Activated naive CD4-positive, alpha-beta T cell treated with anti-CD3 and anti-CD28 coated beads, Interleukin-2, amount 50 U/mL, for 24 hours (primary cell): ENCODE data around the gene KLK5.
"Not testable (repeated sequence)": the region's sequence is repeated elsewhere in the genome, so short reads cannot be mapped to it uniquely, and the experiment has no call there.

ENCODE experiments used
- H3K27ac Mint-ChIP-seq: one replicate; pipeline ENCODE4 v1.8.0; 2021; ENCODE audit warnings: mild to moderate bottlenecking, mixed read lengths
- H3K27me3 Mint-ChIP-seq: one replicate; pipeline ENCODE4 v1.8.0; 2021; ENCODE audit warnings: mixed read lengths
- H3K36me3 Mint-ChIP-seq: one replicate; pipeline ENCODE4 v1.8.0; 2021; ENCODE audit warnings: mixed read lengths
- H3K4me1 Mint-ChIP-seq: one replicate; pipeline ENCODE4 v1.8.0; 2021; ENCODE audit warnings: mixed read lengths
- H3K4me3 Mint-ChIP-seq: one replicate; pipeline ENCODE4 v1.8.0; 2021; ENCODE audit warnings: mild to moderate bottlenecking, mixed read lengths
- H3K9me3 Mint-ChIP-seq: one replicate; pipeline ENCODE4 v1.8.0; 2021; ENCODE audit warnings: mixed read lengths

KLK5 gene

DNA sequence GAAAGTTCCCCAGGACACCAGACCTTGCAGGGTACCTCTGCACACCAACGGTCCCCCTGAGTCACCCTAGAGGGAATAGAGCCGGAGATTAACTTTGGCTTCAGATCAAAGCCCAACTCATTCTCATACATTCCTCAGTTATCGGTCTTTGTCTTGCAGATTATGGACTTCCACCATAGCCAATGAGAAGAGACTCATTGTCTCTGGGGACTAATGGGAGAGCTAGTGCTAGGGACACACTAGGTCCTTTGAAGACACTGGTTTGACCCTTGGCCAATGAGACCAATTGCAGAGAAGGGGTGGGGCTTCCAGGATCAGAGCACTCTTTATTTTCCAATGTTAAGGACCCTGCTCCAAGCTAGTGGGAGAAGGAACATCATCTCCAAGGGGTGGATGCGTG is 24.8 kb upstream of the KLK5 start:
- H3K9me3 Mint-ChIP-seq, result no peaks in the 10 kb centered on the region
- H3K4me1 Mint-ChIP-seq, result no peaks in the 10 kb centered on the region
- no peak overlapping the region for H3K4me3 Mint-ChIP-seq
- peaks cover 47% of the 10 kb centered on the region for H3K27me3 Mint-ChIP-seq
- no peaks in the 10 kb centered on the region for H3K36me3 Mint-ChIP-seq
- H3K27ac Mint-ChIP-seq, result no peak overlapping the region

DNA sequence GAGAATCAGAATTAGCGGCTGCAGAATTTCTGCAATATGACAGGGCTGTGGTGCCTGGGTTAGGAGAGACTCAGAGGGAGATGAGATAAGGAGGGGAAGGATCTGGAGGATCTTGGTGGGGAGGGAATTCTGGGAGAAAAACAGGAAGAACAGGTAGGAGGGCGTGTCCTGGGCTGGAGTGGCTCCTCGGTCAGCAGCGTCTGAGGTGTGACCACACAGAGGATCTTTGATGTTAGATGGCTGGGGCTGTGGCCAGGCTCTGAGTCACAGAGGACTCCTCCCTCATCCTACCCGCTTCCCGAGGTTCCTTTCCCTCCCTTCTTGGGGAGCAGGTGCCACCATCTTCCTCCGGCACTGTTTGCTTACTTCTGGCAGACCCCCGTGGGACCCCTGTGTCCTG is 22.9 kb upstream of the KLK5 start:
- H3K36me3 Mint-ChIP-seq, result no peaks in the 10 kb centered on the region
- H3K9me3 Mint-ChIP-seq, result no peaks in the 10 kb centered on the region
- H3K4me1 Mint-ChIP-seq, result no peaks in the 10 kb centered on the region
- no peak overlapping the region for H3K4me3 Mint-ChIP-seq
- no peak overlapping the region for H3K27ac Mint-ChIP-seq
- H3K27me3 Mint-ChIP-seq, result peaks cover 43% of the 10 kb centered on the region

DNA sequence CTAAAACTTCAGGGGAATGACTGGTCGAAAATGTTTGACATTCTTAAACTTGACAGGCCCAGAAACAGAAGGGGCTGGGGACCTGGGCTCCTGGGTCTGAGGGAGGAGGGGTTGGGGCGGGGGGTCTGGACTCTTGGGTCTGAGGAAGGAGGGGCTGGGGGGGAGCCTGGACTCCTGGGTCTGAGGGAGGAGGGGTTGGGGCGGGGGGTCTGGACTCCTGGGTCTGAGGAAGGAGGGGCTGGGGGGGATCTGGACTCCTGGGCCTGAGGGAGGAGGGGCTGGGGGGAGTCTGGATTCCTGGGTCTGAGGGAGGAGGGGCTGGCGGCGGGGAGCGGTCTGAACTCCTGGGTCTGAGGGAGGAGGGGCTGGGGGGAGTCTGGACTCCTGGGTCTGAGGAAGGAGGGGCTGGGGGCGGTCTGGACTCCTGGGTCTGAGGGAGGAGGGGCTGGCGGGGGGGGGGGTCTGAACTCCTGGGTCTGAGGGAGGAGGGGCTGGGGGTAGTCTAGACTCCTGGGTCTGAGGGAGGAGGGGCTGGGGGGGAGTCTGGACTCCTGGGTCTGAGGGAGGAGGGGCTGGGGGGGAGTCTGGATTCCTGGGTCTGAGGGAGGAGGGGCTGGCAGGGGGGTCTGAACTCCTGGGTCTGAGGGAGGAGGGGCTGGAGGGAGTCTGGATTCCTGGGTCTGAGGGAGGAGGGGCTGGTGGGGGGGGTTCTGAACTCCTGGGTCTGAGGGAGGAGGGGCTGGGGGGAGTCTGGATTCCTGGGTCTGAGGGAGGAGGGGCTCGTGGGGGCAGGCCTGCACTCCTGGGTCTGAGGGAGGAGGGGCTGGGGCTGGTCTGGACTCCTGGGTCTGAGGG is 22.1 kb upstream of the KLK5 start:
- Mint-ChIP-seq H3K4me1 (no peaks in the 10 kb centered on the region), H3K27ac (no peak overlapping the region), H3K4me3 (no peak overlapping the region), H3K27me3 (peaks cover 43% of the 10 kb centered on the region), H3K36me3 (no peaks in the 10 kb centered on the region), H3K9me3 (no peaks in the 10 kb centered on the region)

DNA sequence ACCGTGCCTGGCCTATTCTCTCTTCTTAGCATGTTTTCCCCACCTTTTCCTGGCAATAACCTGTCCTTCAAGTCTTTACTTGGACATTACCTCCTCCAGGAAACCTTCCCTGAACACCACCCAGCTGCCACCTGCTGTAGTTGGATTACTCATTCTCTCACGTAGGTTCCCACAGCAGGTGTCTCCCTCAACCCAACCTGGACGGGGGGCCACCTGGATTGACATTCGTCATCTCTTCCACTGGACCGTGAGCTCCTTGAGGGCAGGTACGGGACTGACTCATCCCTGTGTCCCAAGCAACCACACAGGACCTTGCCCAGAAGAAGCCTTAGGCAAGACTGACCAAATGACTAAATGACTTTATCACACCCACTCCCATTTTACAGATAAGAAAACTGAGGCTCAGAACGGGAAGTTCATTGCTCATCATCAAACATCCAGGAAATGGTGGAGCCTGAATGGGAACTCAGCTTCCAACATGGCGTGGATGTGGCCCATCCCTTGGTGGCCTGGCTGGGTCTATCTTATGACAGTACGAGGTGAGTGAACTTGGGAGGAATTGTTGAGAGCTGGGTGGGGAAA is 20.0 kb upstream of the KLK5 start:
- H3K27me3 Mint-ChIP-seq, result peaks cover 45% of the 10 kb centered on the region

DNA sequence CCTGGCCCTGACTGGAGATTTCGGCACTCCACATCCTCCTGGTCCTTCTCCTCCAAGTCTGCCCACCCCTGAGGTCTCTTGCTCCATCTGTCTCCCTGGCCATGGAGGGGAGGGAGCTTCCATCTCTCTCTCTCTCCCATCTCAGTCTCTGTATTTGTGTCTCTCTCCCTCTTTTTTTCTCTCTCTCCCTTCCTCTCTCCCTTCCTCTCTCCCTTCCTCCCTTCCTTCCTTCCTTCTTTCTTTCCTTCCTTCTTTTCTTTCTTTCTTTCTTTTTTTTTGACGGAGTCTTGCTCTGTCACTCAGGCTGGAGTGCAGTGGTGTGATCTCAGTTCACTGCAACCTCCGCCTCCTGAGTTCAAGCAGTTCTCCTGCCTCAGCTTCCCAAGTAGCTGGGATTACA is 17.0 kb upstream of the KLK5 start:
- H3K27me3 Mint-ChIP-seq, result peaks cover 40% of the 10 kb centered on the region

More for the DNA sequence above, 20.0 kb upstream of the KLK5 start:
- H3K4me3 Mint-ChIP-seq, result no peak overlapping the region
- H3K27ac Mint-ChIP-seq, result no peak overlapping the region
- H3K4me1 Mint-ChIP-seq, result no peaks in the 10 kb centered on the region
- no peaks in the 10 kb centered on the region for H3K9me3 Mint-ChIP-seq
- no peaks in the 10 kb centered on the region for H3K36me3 Mint-ChIP-seq

DNA sequence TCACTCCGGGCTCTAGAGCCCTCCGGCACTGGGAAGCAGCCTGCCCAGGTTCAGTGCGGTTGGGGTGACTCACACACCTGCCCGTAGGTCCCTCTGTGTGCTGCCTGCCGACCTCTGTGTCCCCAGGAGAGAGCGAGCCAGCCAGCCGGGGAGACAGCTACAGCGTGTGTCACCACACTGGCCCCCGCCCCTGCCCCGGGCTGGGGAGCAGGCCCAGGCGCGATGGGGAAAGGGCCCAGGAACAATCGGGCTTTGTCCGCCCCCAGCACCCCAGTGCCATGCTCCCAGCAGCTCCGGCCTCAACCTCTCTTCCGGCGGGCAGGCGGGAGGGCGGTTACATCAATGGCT is 16.5 kb upstream of the KLK5 start, which contains the start of gene KLK6:
Gene KLK6, minus strand, starts transcription at position 179 of the 348 bp plus-strand sequence. CDS start 1,487 bp downstream, outside the sequence.
- no peak within 1 kb of the TSS for H3K27ac Mint-ChIP-seq
- no peaks in the 10 kb centered on the region for H3K36me3 Mint-ChIP-seq
- no peaks in the 10 kb centered on the region for H3K4me1 Mint-ChIP-seq
- no peak within 1 kb of the TSS for H3K4me3 Mint-ChIP-seq
- H3K27me3 Mint-ChIP-seq, result peaks cover 42% of the 10 kb centered on the region
- no peaks in the 10 kb centered on the region for H3K9me3 Mint-ChIP-seq

More for the DNA sequence above, 17.0 kb upstream of the KLK5 start:
- H3K4me3 Mint-ChIP-seq, H3K36me3 Mint-ChIP-seq, H3K27ac Mint-ChIP-seq, H3K4me1 Mint-ChIP-seq, H3K9me3 Mint-ChIP-seq: not testable (repeated sequence)

DNA sequence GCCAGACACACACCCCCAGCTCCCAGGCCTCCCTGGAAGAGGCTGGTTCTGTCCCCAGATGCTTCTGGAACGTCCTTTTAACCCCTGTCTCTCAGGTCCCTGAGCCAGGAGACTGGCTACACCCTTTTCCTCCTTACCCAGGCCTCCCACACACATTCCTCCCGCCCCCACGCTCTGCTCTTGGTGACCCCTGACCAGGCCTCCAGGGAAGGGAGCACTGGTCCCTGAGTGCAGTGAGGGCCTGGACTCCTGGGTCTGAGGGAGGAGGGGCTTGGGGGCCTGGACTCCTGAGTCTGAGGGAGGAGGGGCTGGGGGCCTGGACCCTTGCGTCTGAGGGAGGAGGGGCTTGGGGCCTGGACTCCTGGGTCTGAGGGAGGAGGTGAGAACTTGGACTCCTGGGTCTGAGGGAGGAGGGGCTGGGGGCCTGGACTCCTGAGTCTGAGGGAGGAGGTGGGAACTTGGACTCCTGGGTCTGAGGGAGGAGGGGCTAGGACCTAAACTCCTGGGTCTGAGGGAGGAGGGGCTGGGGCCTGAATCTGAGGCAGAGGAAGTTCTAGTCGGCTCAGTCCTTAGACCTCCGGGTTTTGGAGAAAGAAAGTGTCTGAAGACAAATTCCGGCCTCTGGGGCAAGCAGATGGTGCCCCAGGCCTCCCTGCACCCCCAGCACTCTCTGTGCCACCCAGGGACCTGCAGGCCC is 16.0 kb upstream of the KLK5 start:
- no peaks in the 10 kb centered on the region for H3K36me3 Mint-ChIP-seq
- H3K27ac Mint-ChIP-seq, result no peak overlapping the region
- no peaks in the 10 kb centered on the region for H3K4me1 Mint-ChIP-seq
- H3K4me3 Mint-ChIP-seq, result no peak overlapping the region
- H3K27me3 Mint-ChIP-seq, result peaks cover 42% of the 10 kb centered on the region
- H3K9me3 Mint-ChIP-seq, result peaks cover 5% of the 10 kb centered on the region

DNA sequence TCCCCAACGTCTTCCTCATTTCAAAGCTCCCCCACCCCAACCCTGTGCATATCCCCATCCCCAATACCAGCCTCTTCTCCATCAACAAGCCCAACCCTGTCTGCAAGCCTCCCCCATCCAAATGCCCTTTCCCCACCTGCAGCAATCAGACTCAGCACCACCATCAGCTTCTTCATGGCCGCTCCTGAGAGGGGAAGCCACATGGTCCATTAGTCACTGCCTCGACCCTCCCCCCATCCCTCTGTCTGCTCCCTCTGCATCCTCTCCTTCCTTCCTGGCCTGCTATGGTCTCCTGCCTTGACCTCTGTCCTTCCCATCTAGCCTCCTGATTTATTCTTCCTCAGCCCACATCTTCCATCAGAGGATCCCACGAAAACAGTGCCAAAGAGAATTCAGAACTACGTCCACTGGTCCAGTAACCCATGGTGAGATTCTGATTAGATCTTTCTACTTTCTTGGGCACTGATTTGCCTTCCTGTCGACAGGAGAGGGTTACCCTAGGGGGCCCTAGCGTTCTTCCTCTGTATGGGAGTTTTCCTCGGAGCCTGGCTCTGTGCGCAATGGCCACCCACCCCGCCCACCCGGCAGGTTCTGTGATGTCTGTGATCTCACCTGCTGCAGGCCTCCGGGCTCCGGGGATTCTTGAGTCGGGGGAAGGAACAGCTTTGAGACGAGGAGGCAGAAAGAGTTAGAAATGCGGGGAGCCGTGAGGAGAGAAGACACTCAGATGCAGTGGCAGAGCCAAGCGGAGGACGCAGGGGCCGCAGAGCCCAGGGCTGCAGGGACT is 15.3 kb upstream of the KLK5 start:
- peaks cover 9% of the 10 kb centered on the region for H3K9me3 Mint-ChIP-seq
- no peak overlapping the region for H3K4me3 Mint-ChIP-seq
- H3K36me3 Mint-ChIP-seq, result no peaks in the 10 kb centered on the region
- H3K27me3 Mint-ChIP-seq, result peaks cover 45% of the 10 kb centered on the region
- H3K4me1 Mint-ChIP-seq, result no peaks in the 10 kb centered on the region
- H3K27ac Mint-ChIP-seq, result no peak overlapping the region

DNA sequence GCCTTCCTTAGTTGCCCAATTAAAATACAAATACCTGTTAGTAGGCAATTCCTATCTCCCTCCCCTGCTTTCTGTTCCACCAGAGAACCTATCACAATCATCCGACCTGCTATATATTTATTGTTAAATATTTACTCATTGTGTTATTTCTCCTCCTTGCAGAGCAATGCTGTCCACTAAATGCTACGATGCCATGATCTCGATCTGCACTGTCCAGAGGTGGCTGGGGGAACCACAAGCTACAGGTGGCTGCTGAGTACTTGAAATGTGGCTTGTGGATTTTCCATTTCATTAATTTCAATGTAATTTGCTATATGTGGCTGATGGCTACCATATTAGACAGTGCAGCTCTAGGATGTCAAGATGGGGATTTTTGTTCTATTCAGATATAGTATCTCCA is 11.4 kb upstream of the KLK5 start:
- Mint-ChIP-seq H3K4me3 (no peak overlapping the region), H3K4me1 (no peaks in the 10 kb centered on the region), H3K27ac (no peak overlapping the region), H3K27me3 (peaks cover 37% of the 10 kb centered on the region), H3K9me3 (peaks cover 24% of the 10 kb centered on the region), H3K36me3 (peaks cover 2% of the 10 kb centered on the region)

DNA sequence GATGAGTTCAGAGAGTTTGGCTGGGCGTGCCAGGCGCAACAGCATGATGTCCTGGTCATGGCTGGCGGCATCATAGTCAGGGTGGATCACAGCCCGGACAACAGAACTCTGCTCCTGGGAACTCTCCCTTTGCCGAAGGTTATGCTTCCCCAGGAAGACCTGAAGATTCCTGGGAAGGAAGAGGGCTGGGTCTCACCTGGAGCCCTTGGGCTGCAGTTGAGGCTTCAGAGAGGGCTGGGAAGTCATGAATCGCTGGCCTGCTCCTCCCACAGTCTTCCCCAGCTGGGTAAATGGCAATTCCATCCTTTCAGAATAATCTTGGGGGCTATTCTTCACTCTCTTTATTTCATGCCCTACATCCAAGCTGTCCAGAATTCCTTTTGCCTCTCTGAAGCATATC is 10.5 kb upstream of the KLK5 start:
- H3K27me3 Mint-ChIP-seq, result peaks cover 41% of the 10 kb centered on the region
- H3K36me3 Mint-ChIP-seq, result peaks cover 2% of the 10 kb centered on the region
- H3K27ac Mint-ChIP-seq, result no peak overlapping the region
- H3K4me1 Mint-ChIP-seq, result no peaks in the 10 kb centered on the region
- peaks cover 25% of the 10 kb centered on the region for H3K9me3 Mint-ChIP-seq
- H3K4me3 Mint-ChIP-seq, result no peak overlapping the region

DNA sequence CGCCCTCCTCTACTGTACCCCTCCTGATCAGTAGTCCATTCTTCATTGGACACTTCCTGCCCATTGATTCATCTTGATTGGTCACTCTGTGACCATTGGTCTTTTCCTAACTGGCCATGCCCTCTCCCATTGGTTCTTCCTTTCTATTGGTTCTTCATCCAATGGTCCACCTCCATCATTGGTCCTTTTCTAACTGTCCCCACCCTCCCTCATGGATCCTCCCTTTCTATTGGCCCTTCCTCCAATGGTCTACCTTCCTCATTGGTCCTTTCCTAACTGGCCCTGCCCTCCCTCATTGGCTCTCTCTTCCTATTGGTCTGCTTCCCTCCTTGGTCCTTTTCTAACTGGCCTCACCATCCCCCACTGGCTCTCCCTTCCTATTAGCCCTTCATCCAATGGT is 9.4 kb upstream of the KLK5 start:
- H3K27me3 Mint-ChIP-seq, result peaks cover 41% of the 10 kb centered on the region
- no peak overlapping the region for H3K4me3 Mint-ChIP-seq
- peaks cover 2% of the 10 kb centered on the region for H3K36me3 Mint-ChIP-seq
- H3K27ac Mint-ChIP-seq, result no peak overlapping the region
- peaks cover 25% of the 10 kb centered on the region for H3K9me3 Mint-ChIP-seq
- no peaks in the 10 kb centered on the region for H3K4me1 Mint-ChIP-seq

DNA sequence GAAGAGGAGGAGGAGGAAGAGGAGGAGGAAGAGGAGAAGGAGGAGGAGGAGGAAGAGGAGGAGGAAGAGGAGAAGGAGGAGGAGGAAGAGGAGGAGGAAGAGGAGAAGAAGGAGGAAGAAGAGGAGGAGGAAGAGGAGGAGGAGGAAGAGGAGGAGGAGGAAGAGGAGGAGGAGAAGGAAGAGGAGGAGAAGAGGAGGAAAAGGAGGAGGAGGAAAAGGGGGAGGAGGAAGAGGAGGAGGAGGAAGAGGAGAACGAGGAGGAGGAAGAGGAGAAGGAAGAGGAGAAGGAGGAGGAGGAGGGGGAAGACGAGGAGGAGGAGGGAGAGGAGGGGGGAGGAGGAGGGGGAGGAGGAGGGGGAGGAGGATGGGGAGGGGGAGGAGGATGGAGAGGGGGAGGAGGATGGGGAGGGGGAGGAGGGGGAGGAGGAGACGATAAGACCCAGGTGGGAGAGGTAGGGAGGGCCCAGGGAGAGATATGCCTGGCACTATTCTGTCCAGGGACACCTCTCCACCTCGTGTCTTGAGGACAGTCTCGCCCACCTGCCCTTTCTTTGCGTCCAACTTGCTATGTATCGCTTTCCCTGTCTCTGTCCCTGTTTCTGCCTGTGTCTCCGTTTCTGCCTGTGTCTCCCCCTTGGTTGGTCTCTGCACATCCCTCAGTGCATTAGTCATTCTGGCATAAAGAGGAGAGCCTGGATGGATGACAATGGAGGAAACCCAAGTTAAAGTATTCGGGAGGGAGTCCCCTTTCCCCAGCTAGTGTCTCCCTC is 7.1 kb upstream of the KLK5 start:
- peaks cover 25% of the 10 kb centered on the region for H3K9me3 Mint-ChIP-seq
- no peaks in the 10 kb centered on the region for H3K4me1 Mint-ChIP-seq
- no peak overlapping the region for H3K27ac Mint-ChIP-seq
- peaks cover 37% of the 10 kb centered on the region for H3K27me3 Mint-ChIP-seq
- H3K4me3 Mint-ChIP-seq, result no peak overlapping the region
- H3K36me3 Mint-ChIP-seq, result peaks cover 2% of the 10 kb centered on the region

DNA sequence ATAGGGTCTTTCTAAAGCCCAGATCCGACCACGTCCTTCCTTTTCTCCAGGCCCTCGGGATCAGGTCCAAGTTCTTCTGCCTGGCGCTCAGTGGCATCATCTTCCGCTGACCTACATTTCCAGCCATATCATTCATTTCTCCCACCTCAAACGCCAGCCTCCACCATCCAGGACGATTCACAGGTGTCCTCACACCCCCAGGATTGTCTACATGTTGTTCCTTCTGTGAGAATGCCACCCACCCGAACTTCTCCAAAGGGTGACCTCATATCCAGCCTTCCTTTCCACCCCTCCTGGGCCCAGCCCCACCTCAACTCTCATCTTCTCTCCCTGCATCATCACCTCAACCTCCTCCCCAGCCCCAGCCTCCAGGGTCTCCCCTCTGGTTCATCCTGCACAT is 4.7 kb upstream of the KLK5 start:
- H3K4me1 Mint-ChIP-seq, result no peaks in the 10 kb centered on the region
- H3K4me3 Mint-ChIP-seq, result no peak overlapping the region
- H3K27ac Mint-ChIP-seq, result no peak overlapping the region
- peaks cover 2% of the 10 kb centered on the region for H3K36me3 Mint-ChIP-seq
- peaks cover 12% of the 10 kb centered on the region for H3K9me3 Mint-ChIP-seq
- peaks cover 23% of the 10 kb centered on the region for H3K27me3 Mint-ChIP-seq

DNA sequence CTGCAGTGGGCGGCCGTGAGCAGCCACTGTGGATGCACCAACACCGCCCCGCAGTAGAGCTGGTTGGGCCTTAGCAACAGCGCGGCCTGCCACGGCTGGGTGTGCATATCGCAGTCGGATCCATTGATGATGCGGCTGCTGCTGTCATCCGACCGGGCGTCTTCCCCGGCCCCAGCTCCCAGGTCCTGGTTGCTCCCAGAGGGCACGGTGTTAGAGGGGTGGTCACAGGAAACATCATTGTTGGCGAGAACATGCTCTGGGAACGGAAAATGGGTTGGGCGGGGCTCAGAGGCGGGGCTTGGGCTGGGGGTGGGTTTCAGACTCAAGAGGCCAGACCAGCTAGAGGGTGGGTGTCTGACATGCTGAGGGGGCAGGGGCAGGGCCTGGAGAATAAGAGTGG is 3.0 kb downstream of the KLK5 start:
- H3K4me3 Mint-ChIP-seq, result no peak overlapping the region
- no peaks in the 10 kb centered on the region for H3K36me3 Mint-ChIP-seq

DNA sequence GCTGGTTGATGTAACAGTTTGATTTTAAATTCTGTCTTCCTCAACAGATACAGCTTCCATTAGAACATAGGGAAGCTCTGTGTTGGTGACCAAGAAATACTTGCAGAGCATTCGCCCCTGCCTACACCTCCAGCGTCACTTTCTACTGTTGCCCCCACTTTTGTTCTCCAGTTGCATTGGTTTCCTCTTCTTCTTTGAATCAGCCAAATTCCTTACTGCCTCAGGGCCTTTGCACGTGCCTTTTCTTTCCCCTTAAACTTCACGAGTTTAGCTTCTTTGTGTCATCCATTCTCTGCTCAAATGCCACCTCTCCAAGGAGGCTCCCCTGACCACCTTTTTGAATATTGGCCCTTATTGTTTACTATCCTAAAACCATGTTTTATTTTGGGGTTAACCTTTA is 5.7 kb downstream of the KLK5 start:
- Mint-ChIP-seq H3K4me3 (no peak overlapping the region), H3K4me1 (no peaks in the 10 kb centered on the region), H3K27ac (no peak overlapping the region), H3K36me3 (no peaks in the 10 kb centered on the region), H3K9me3 (no peaks in the 10 kb centered on the region), H3K27me3 (peaks cover 22% of the 10 kb centered on the region)

More for the DNA sequence above, 3.0 kb downstream of the KLK5 start:
- Mint-ChIP-seq H3K4me1 (no peaks in the 10 kb centered on the region), H3K27me3 (peaks cover 19% of the 10 kb centered on the region), H3K27ac (no peak overlapping the region), H3K9me3 (no peaks in the 10 kb centered on the region)
